Measurements from ENCODE around the gene PKMYT1.

Gene PKMYT1

GRCh38 chr16:2980227-2981176, at the start of gene PKMYT1:
Gene PKMYT1 (minus strand): TSS chr16:2980446. CDS start chr16:2979657, 789 bp downstream.
- peak; percentile 97 for DNase-seq

GRCh38 chr16:3029491-3030221, 49.4 kb upstream of the PKMYT1 start:
- peak; percentile 50 for DNase-seq

GRCh38 chr16:3028716-3029319, 48.6 kb upstream of the PKMYT1 start:
- DNase-seq, result no peak

- peak; percentile 90 for DNase-seq
Measured at GRCh38 chr16:3027983-3028715, 47.9 kb upstream of the PKMYT1 start.

- no peak for DNase-seq
Measured at GRCh38 chr16:3027489-3027795, 47.2 kb upstream of the PKMYT1 start.

- no peak for DNase-seq
Measured at GRCh38 chr16:3026609-3027488, 46.6 kb upstream of the PKMYT1 start.

- no peak for DNase-seq
Measured at GRCh38 chr16:3026003-3026378, 45.7 kb upstream of the PKMYT1 start.

- DNase-seq, result no peak
Measured at GRCh38 chr16:3025032-3026002, 45.1 kb upstream of the PKMYT1 start.

- peak; percentile 97 for DNase-seq
Measured at GRCh38 chr16:3023669-3024478, 43.6 kb upstream of the PKMYT1 start, which contains the start of the genes HCFC1R1 and THOC6. Gene HCFC1R1 (minus strand): TSS chr16:3023942. CDS start chr16:3023941, 1 bp downstream. Gene THOC6 (plus strand): TSS chr16:3024035. CDS start chr16:3024327, 292 bp downstream.

GRCh38 chr16:3023415-3023668, 43.1 kb upstream of the PKMYT1 start:
- DNase-seq, result no peak

GRCh38 chr16:3022684-3023414, 42.6 kb upstream of the PKMYT1 start:
- DNase-seq, result no peak

- DNase-seq, result peak; percentile 92
Measured at GRCh38 chr16:3022208-3022683, 42.0 kb upstream of the PKMYT1 start.

- peak; percentile 76 for DNase-seq
Measured at GRCh38 chr16:3021449-3022207, 41.4 kb upstream of the PKMYT1 start.

- no peak for DNase-seq
Measured at GRCh38 chr16:3020604-3021448, 40.6 kb upstream of the PKMYT1 start.

- peak; percentile 92 for DNase-seq
Measured at GRCh38 chr16:3020247-3020603, 40.0 kb upstream of the PKMYT1 start, which contains the start of gene TNFRSF12A. Gene TNFRSF12A (plus strand): TSS chr16:3020368. CDS start chr16:3020398, 30 bp downstream.

GRCh38 chr16:3019594-3020246, 39.5 kb upstream of the PKMYT1 start:
- DNase-seq, result no peak
